Neuronal stem cell (in vitro differentiated cells): ENCODE data around the gene TMEM37.

Source experiments
- DNase-seq: peaks from one replicate; pipeline ENCODE4 v3.0.0-alpha.2; 2013; ENCODE audit warnings: low spot score
- H2AFZ ChIP-seq: one replicate; pipeline ENCODE4 v1.6.1; 2013; ENCODE audit warnings: mild to moderate bottlenecking, low read length, inconsistent platforms
- H2AK5ac ChIP-seq: 2 replicates; pipeline ENCODE4 v1.6.1; 2013; ENCODE audit warnings: low read depth, mild to moderate bottlenecking, inconsistent platforms, low read length, moderate library complexity, mixed read lengths
- H2BK120ac ChIP-seq: 2 replicates; pipeline ENCODE4 v1.6.1; 2013; ENCODE audit warnings: low read depth, mild to moderate bottlenecking, inconsistent platforms, low read length, moderate library complexity, mixed read lengths
- H2BK12ac ChIP-seq: one replicate; pipeline ENCODE4 v1.6.1; 2013; ENCODE audit warnings: low read length, inconsistent platforms
- H2BK15ac ChIP-seq: 2 replicates; pipeline ENCODE4 v1.6.1; 2013; ENCODE audit warnings: mild to moderate bottlenecking, low read length, inconsistent platforms, mixed read lengths
- H2BK5ac ChIP-seq: one replicate; pipeline ENCODE4 v1.6.1; 2013; ENCODE audit warnings: inconsistent platforms, mild to moderate bottlenecking, low read length, moderate library complexity
- H3K14ac ChIP-seq: one replicate; pipeline ENCODE4 v1.6.1; 2013; ENCODE audit warnings: low read length, inconsistent platforms
- H3K18ac ChIP-seq: 2 replicates; pipeline ENCODE4 v1.6.1; 2013; ENCODE audit warnings: low read length, inconsistent platforms
- H3K23ac ChIP-seq: 2 replicates; pipeline ENCODE4 v1.6.1; 2013; ENCODE audit warnings: low read depth, mild to moderate bottlenecking, mixed read lengths, low read length, inconsistent platforms; ENCODE audit not compliant: poor library complexity
- H3K27ac ChIP-seq: replicated peaks from 3 replicates; pipeline ENCODE4 v1.5.1; 2013; ENCODE audit warnings: low read length, inconsistent platforms
- H3K27me3 ChIP-seq, 3 experiments: 2 replicates each; pipeline ENCODE4 v1.6.1; 2013; ENCODE audit warnings: low read length in 3 of 3, mild to moderate bottlenecking in 2 of 3, inconsistent platforms in 1 of 3, low read depth in 1 of 3, mixed read lengths in 1 of 3, moderate library complexity in 1 of 3; ENCODE audit not compliant: control insufficient read depth in 3 of 3, insufficient read depth in 3 of 3
- H3K36me3 ChIP-seq, 2 donors: replicated peaks in 1 of 2; 2 replicates each; pipeline ENCODE4 v1.6.1; 2013; ENCODE audit warnings: low read length in 2 of 2; ENCODE audit not compliant: control insufficient read depth in 2 of 2, insufficient read depth in 2 of 2
- H3K4ac ChIP-seq: 2 replicates; pipeline ENCODE4 v1.6.1; 2013; ENCODE audit warnings: inconsistent platforms, mild to moderate bottlenecking, low read length, moderate library complexity
- H3K4me1 ChIP-seq, 2 donors: 1 replicate in 1 of 2; 2 replicates in 1 of 2; pipeline ENCODE4 v1.6.1; 2013; ENCODE audit warnings: low read length in 2 of 2, low read depth in 1 of 2; ENCODE audit not compliant: control insufficient read depth in 2 of 2, insufficient read depth in 1 of 2
- H3K4me2 ChIP-seq: one replicate; pipeline ENCODE4 v1.6.1; 2013; ENCODE audit warnings: mild to moderate bottlenecking, low read length, inconsistent platforms; ENCODE audit not compliant: insufficient read depth, poor library complexity, severe bottlenecking
- H3K4me3 ChIP-seq, 2 donors: 2 replicates each; pipeline ENCODE4 v1.5.1; 2013; ENCODE audit warnings: low read length in 2 of 2, mild to moderate bottlenecking in 2 of 2, inconsistent platforms in 1 of 2, moderate library complexity in 1 of 2
- H3K79me1 ChIP-seq: one replicate; pipeline ENCODE4 v1.6.1; 2013; ENCODE audit warnings: low read depth, mild to moderate bottlenecking, inconsistent platforms, low read length, moderate library complexity
- H3K9ac ChIP-seq: one replicate; pipeline ENCODE4 v1.6.1; 2013; ENCODE audit warnings: mild to moderate bottlenecking, low read depth, low read length, inconsistent platforms; ENCODE audit not compliant: poor library complexity
- H3K9me3 ChIP-seq, 2 donors: replicated peaks in 1 of 2; 2 replicates each; pipeline versions ENCODE3 to v1.6.1; 2013; ENCODE audit warnings: low read length in 2 of 2, mild to moderate bottlenecking in 2 of 2, inconsistent platforms in 1 of 2, low read depth in 1 of 2, mixed read lengths in 1 of 2, moderate library complexity in 1 of 2; ENCODE audit not compliant: control insufficient read depth in 2 of 2, insufficient read depth in 1 of 2
- H4K8ac ChIP-seq: one replicate; pipeline ENCODE4 v1.6.1; 2013; ENCODE audit warnings: low read depth, mild to moderate bottlenecking, inconsistent platforms, low read length, moderate library complexity
- H4K91ac ChIP-seq: one replicate; pipeline ENCODE4 v1.6.1; 2013; ENCODE audit warnings: low read length, low read depth, mild to moderate bottlenecking, inconsistent platforms; ENCODE audit not compliant: poor library complexity
- WGBS, 2 donors: extraction: QIAGEN DNeasy Blood & Tissue Kit; methylation state at CpG; one replicate each; pipeline ENCODE4 v1.1.7; 2013; ENCODE audit warnings: missing lambda C conversion rate in 2 of 2, mixed read lengths in 1 of 2; ENCODE audit not compliant: insufficient read length in 2 of 2, insufficient replicate concordance in 1 of 2; ENCODE audit errors: extremely low coverage in 2 of 2; 5-methylcytosine and 5-hydroxymethylcytosine counted together

The TMEM37 gene

DNA sequence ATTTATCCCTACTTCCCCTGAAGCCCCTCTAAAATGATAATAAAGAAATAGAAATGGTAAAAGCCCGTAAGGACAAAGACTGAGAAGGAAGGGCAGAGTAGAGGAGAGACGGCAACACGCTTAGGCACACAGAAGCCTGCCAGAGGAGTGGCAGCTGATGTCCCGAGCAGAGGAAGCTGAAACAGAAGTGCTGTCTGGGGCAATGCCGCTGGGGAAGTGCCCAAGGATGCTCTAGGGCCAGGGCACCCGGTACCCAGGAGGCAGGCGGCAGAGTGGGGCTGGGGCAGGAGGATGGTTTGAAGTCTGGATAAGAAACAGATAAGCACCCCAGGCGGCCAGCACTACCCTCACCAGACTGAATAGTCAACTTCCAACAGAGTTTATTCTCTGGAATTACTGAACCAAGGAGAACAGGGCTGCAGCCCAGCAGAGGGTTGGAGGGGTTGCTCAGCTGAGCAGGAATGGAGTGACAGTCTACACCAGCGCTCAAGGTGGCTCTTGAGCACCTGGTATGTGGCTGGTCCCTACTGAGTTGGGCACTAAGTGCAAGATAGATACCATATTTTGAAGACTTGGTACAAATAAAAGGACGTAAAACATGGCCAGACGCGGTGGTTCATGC lies 22.4 kb downstream of the TMEM37 start:
- H3K79me1 ChIP-seq = no peaks in the 10 kb centered on the region
- H3K9ac ChIP-seq = no peak overlapping the region
- DNase-seq = no peak
- no peaks in the 10 kb centered on the region for H3K36me3 ChIP-seq
- H2AK5ac ChIP-seq = no peak overlapping the region
- no peak overlapping the region for H3K23ac ChIP-seq
- H2BK12ac ChIP-seq = no peak overlapping the region
- no peak overlapping the region for H2BK5ac ChIP-seq
- H3K9me3 ChIP-seq = no peaks in the 10 kb centered on the region
- no peak overlapping the region for H2BK15ac ChIP-seq
- H3K14ac ChIP-seq = no peak overlapping the region
- H3K4me1 ChIP-seq = peaks cover 3 to 6% of the 10 kb centered on the region in 2 donors
- H3K27me3 ChIP-seq = peaks cover 0 to 12% (median 1%) of the 10 kb centered on the region in 3 experiments
- no peak overlapping the region for H3K4me2 ChIP-seq
- no peak overlapping the region for H2BK120ac ChIP-seq
- no peak overlapping the region for H2AFZ ChIP-seq
- H3K27ac ChIP-seq = no peak overlapping the region
- H4K91ac ChIP-seq = no peak overlapping the region
- no peak overlapping the region for H3K4me3 ChIP-seq
- H4K8ac ChIP-seq = no peak overlapping the region
- peak overlapping the region; percentile 79 for H3K18ac ChIP-seq
- no CpG with 5 or more reads among the region's 12 CpGs for WGBS, 2 donors
- no peak overlapping the region for H3K4ac ChIP-seq

DNA sequence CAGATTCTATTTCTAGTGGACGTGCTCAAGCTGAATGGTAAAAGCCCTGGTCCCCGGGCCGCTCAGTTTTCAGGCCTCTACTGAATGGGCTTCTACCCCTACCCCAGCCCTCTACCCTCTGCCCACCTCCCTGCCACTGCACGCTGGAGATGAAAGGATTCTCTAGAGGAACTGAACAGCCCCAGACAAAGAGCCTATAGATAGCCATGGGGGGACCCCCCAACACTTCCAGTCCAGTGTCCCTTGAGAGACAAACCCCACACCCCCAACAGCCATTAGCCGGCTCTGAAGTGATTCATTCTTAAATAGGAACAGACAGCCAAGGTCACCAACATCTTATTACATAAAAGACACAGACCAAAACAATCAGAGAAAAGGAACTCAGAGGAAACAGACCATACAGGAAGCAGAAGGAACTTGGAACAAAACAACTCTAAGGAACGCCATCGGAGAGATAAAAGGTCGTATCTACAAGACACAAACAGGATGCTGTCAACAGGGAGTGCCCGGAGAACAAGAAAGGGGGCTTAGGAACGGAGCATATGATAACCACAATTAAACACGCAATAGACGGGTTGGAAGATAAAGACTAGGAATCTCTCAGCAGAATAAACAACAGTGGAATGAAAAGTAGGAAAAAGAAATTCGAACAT lies 23.5 kb downstream of the TMEM37 start:
- Histone ChIP-seq H2AFZ (peak overlapping the region; percentile 48), H3K4me3 (no peak overlapping the region), H3K27ac (no peak overlapping the region), H3K36me3 (no peaks in the 10 kb centered on the region), H3K4me2 (no peak overlapping the region), H3K23ac (no peak overlapping the region), H3K9ac (no peak overlapping the region), H3K18ac (no peak overlapping the region), H2AK5ac (no peak overlapping the region), H2BK120ac (no peak overlapping the region), H3K4me1 (peaks cover under 1 to 3% of the 10 kb centered on the region in 2 donors), H3K4ac (no peak overlapping the region), H2BK5ac (no peak overlapping the region), H2BK15ac (no peak overlapping the region), H3K9me3 (no peaks in the 10 kb centered on the region), H3K27me3 (peaks cover 0 to 12% (median 1%) of the 10 kb centered on the region in 3 experiments), H4K91ac (no peak overlapping the region), H2BK12ac (no peak overlapping the region), H3K14ac (no peak overlapping the region), H4K8ac (no peak overlapping the region), H3K79me1 (no peaks in the 10 kb centered on the region)
- no peak for DNase-seq
- WGBS, 2 donors = no CpG with 5 or more reads among the region's 13 CpGs

DNA sequence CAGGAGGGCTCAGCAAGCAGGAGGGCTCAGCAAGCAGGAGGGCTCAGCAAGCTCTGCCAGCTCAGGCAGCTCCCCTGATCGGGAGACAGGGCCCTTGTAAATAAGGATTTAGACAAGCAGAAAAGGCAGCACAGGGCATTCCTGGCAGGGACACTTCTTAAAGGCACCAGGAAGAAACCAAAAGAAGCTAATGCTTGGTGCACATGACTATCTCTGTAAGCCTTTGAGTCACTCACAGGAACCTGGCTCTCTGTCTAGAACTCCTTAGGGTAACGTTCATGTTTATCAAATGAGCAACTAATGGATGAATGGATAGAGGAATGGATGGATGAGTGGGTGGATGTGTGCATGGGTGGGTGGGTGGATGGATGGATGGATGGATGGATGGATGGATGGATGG lies 28.4 kb downstream of the TMEM37 start:
- Histone ChIP-seq H3K9me3 (no peaks in the 10 kb centered on the region), H3K23ac (no peak overlapping the region), H3K27ac (no peak overlapping the region), H3K36me3 (no peaks in the 10 kb centered on the region), H4K91ac (no peak overlapping the region), H4K8ac (no peak overlapping the region), H2BK12ac (no peak overlapping the region), H3K4me1 (peaks cover 0 to 3% of the 10 kb centered on the region in 2 donors), H2BK5ac (no peak overlapping the region), H3K4ac (no peak overlapping the region), H3K4me2 (no peak overlapping the region), H3K9ac (no peak overlapping the region), H3K79me1 (no peaks in the 10 kb centered on the region), H2AFZ (no peak overlapping the region), H3K14ac (no peak overlapping the region), H2AK5ac (no peak overlapping the region), H3K18ac (peak overlapping the region; percentile 11), H2BK120ac (no peak overlapping the region), H2BK15ac (no peak overlapping the region), H3K27me3 (peaks cover 0 to 1% (median 0%) of the 10 kb centered on the region in 3 experiments), H3K4me3 (no peak overlapping the region)
- no peak for DNase-seq
- WGBS, 2 donors = no CpG with 5 or more reads among the region's 2 CpGs

DNA sequence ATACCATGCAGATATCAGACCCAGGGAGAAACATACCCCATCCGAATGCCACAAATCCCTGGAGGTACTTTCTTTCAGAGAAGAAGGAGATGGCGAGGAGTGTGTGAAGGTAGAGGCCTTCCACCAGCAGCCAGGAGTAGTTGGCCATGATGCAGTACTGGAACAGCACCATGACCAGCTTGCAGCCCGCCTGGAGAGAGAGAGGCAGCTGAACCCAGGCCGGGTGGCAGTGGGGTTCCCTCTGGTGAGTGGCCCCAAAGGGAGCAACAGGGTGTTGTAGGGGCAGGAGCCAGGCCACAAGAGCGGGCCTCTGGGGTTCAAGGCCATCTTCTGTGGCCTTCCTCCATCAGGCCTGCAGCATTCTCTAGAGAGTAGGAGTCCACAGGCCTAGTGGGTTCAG lies 30.2 kb downstream of the TMEM37 start:
- H3K4me3 ChIP-seq = no peak overlapping the region
- H3K79me1 ChIP-seq = no peaks in the 10 kb centered on the region
- H3K27me3 ChIP-seq = peaks cover 0 to 1% (median 0%) of the 10 kb centered on the region in 3 experiments
- no peak overlapping the region for H2BK5ac ChIP-seq
- no peak overlapping the region for H2AK5ac ChIP-seq
- no CpG with 5 or more reads among the region's 5 CpGs for WGBS, 2 donors
- no peak overlapping the region for H2BK12ac ChIP-seq
- no peak overlapping the region for H3K14ac ChIP-seq
- H3K36me3 ChIP-seq = no peaks in the 10 kb centered on the region
- no peak overlapping the region for H3K4ac ChIP-seq
- H3K4me1 ChIP-seq = no peaks in the 10 kb centered on the region
- H2AFZ ChIP-seq = no peak overlapping the region
- H4K91ac ChIP-seq = no peak overlapping the region
- H2BK120ac ChIP-seq = no peak overlapping the region
- H3K18ac ChIP-seq = peak overlapping the region; percentile 70
- H3K9me3 ChIP-seq = no peaks in the 10 kb centered on the region
- H3K23ac ChIP-seq = no peak overlapping the region
- no peak overlapping the region for H3K4me2 ChIP-seq
- no peak overlapping the region for H3K27ac ChIP-seq
- H4K8ac ChIP-seq = no peak overlapping the region
- no peak for DNase-seq
- no peak overlapping the region for H2BK15ac ChIP-seq
- no peak overlapping the region for H3K9ac ChIP-seq
